BE2C (cell line): ENCODE measurements around the gene INVS.
"Not testable (repeated sequence)": the region's sequence is repeated elsewhere in the genome, so short reads cannot be mapped to it uniquely, and the experiment has no call there.

ENCODE experiments used
- DNase-seq: peaks from one replicate; pipeline ENCODE4 v3.0.0-alpha.2; 2020
- H3K27me3 ChIP-seq: fragments of 250-450 bp; sonication (Bioruptor Pico); 2 replicates; pipeline ENCODE4 v1.5.1; 2020; ENCODE audit warnings: mild to moderate bottlenecking
- H3K36me3 ChIP-seq: fragments of 250-450 bp; sonication (Bioruptor Pico); 2 replicates; pipeline ENCODE4 v1.5.1; 2020; ENCODE audit warnings: mild to moderate bottlenecking
- H3K4me1 ChIP-seq: fragments of 250-450 bp; sonication (Bioruptor Pico); 2 replicates; pipeline ENCODE4 v1.5.1; 2020
- H3K4me3 ChIP-seq: 2 replicates; pipeline ENCODE4 v1.5.1; 2011; ENCODE audit warnings: low read depth, low read length
- H3K9me3 ChIP-seq: fragments of 250-450 bp; sonication (Bioruptor Pico); 2 replicates; pipeline ENCODE4 v1.5.1; 2020
- CTCF ChIP-seq: IDR thresholded peaks from 2 replicates; pipeline ENCODE4 v1.5.1; 2012; ENCODE audit warnings: mild to moderate bottlenecking, low read depth, low read length

The INVS gene

GRCh38 chr9:100322954-100323536, 224.0 kb downstream of the INVS start:
- TF ChIP-seq CTCF: peak; percentile 81
- DNase-seq: peak; percentile 48
- no peaks in the 10 kb centered on the region; the same call in 1 of the 2 replicates for H3K4me1 ChIP-seq
- H3K36me3 ChIP-seq: peaks cover 58% of the 10 kb centered on the region
- H3K4me3 ChIP-seq: no peak overlapping the region
- H3K27me3 ChIP-seq: no peaks in the 10 kb centered on the region
- no peaks in the 10 kb centered on the region for H3K9me3 ChIP-seq

DNA sequence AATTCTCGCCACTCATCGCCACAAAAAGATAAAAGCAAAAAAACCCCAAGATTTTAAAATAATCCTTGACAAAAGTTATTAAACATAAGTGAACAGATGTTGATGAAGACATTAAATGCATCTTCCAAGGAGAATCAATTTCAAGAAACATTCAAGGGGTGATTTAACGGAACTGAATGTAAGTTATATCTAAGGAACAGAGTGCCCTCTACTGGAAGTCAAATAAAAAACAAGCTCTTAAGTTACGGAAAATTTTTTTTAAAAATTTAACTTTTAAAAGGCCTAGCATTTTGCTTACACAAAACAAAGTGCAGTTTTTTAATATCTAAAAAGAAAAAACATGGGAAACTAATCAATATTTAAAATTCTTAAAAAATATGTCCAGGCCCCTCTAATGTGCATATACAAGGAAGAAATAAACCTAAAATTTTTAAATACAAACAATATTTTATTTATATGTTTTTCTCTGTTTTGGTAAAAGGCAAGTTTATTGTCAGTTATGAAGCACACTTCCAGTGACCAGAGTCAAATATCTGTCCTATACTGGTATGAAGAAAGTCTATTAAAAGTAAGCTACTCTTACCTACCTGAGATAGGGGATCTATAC, 225.7 kb downstream of the INVS start:
- H3K27me3 ChIP-seq: no peaks in the 10 kb centered on the region
- peak; percentile 49 for TF ChIP-seq CTCF
- no peak for DNase-seq
- H3K36me3 ChIP-seq: peaks cover 57% of the 10 kb centered on the region
- no peaks in the 10 kb centered on the region for H3K9me3 ChIP-seq
- H3K4me3 ChIP-seq: no peak overlapping the region
- no peaks in the 10 kb centered on the region; the same call in 1 of the 2 replicates for H3K4me1 ChIP-seq

DNA sequence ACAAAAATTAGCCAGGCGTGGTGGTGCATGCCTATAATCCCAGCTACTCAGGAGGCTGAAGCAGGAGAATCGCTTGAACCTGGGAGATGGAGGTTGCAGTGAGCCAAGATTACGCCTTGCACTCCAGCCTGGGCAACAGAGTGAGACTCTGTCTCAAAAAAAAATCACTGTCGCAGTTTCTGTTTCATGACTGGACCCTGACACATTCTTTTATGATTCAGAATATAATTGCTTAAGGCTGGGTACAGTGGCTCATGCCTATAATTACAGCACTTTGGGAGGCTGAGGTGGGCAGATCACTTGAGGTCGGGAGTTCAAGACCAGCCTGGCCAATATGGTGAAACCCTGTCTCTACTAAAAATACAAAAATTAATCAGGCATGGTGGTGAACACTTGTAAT, 239.7 kb downstream of the INVS start:
- not testable (repeated sequence) for DNase-seq, H3K9me3 ChIP-seq
- peaks cover 47% of the 10 kb centered on the region for H3K36me3 ChIP-seq

GRCh38 chr9:100340224-100340623, 241.2 kb downstream of the INVS start:
- TF ChIP-seq CTCF: no peak
- peaks cover 52% of the 10 kb centered on the region for H3K36me3 ChIP-seq

More for the DNA sequence above, 239.7 kb downstream of the INVS start:
- H3K4me1 ChIP-seq, H3K4me3 ChIP-seq, H3K27me3 ChIP-seq: not testable (repeated sequence)

GRCh38 chr9:100341889-100342288, 242.8 kb downstream of the INVS start:
- TF ChIP-seq CTCF: no peak
- Histone ChIP-seq H3K4me3 (no peak overlapping the region), H3K27me3 (no peaks in the 10 kb centered on the region), H3K4me1 (no peaks in the 10 kb centered on the region), H3K9me3 (no peaks in the 10 kb centered on the region), H3K36me3 (peaks cover 54% of the 10 kb centered on the region)
- DNase-seq: no peak

More at GRCh38 chr9:100340224-100340623, 241.2 kb downstream of the INVS start:
- Histone ChIP-seq H3K9me3 (no peaks in the 10 kb centered on the region), H3K27me3 (no peaks in the 10 kb centered on the region), H3K4me3 (no peak overlapping the region), H3K4me1 (no peaks in the 10 kb centered on the region)
- no peak for DNase-seq

- no peaks in the 10 kb centered on the region for H3K27me3 ChIP-seq
- DNase-seq: no peak
- no peak for TF ChIP-seq CTCF
- no peak overlapping the region for H3K4me3 ChIP-seq
- no peaks in the 10 kb centered on the region for H3K4me1 ChIP-seq
- H3K9me3 ChIP-seq: no peaks in the 10 kb centered on the region
- H3K36me3 ChIP-seq: peaks cover 35% of the 10 kb centered on the region
These were observed 247.8 kb downstream of the INVS start for GRCh38 chr9:100346836-100347235.
